Stimulated activated CD4-positive, alpha-beta T cell treated with anti-CD3 and anti-CD28 coated beads, TNF-alpha, amount 100 ng/mL, for 24 hours (primary cell): Measurements from ENCODE around the gene PTPRM.

Experiments
- DNase-seq, 3 experiments: peaks; one replicate each; pipeline ENCODE4 v3.0.0-alpha.2; 2020; ENCODE audit warnings: low read depth in 3 of 3

PTPRM gene

GRCh38 chr18:7626922-7627440, 59.9 kb downstream of the PTPRM start:
- DNase-seq, result no peak

- no peak for DNase-seq
Observed at GRCh38 chr18:7629416-7629815, 62.3 kb downstream of the PTPRM start.

GRCh38 chr18:7630731-7631442, 63.8 kb downstream of the PTPRM start:
- no peak for DNase-seq

- no peak for DNase-seq
Observed at GRCh38 chr18:7632152-7633098, 65.3 kb downstream of the PTPRM start.

GRCh38 chr18:7633171-7633570, 66.1 kb downstream of the PTPRM start:
- DNase-seq, result no peak

GRCh38 chr18:7635948-7636347, 68.8 kb downstream of the PTPRM start:
- no peak for DNase-seq

- DNase-seq, result no peak
Observed at GRCh38 chr18:7637269-7637668, 70.2 kb downstream of the PTPRM start.

GRCh38 chr18:7638321-7638720, 71.2 kb downstream of the PTPRM start:
- DNase-seq, result no peak

GRCh38 chr18:7641813-7642212, 74.7 kb downstream of the PTPRM start:
- no peak for DNase-seq

- no peak for DNase-seq
Observed at GRCh38 chr18:7642331-7642890, 75.3 kb downstream of the PTPRM start.

- DNase-seq, result no peak
Observed at GRCh38 chr18:7645756-7646155, 78.6 kb downstream of the PTPRM start.

- DNase-seq, result no peak
Observed at GRCh38 chr18:7646174-7646886, 79.2 kb downstream of the PTPRM start.

- no peak for DNase-seq
Observed at GRCh38 chr18:7647500-7647899, 80.4 kb downstream of the PTPRM start.

- DNase-seq, result no peak
Observed at GRCh38 chr18:7657050-7657449, 89.9 kb downstream of the PTPRM start.

- DNase-seq, result no peak
Observed at GRCh38 chr18:7657937-7658336, 90.8 kb downstream of the PTPRM start.

- no peak for DNase-seq
Observed at GRCh38 chr18:7658701-7659100, 91.6 kb downstream of the PTPRM start.

- DNase-seq, result no peak
Observed at GRCh38 chr18:7661207-7661606, 94.1 kb downstream of the PTPRM start.

GRCh38 chr18:7662866-7663265, 95.8 kb downstream of the PTPRM start:
- no peak for DNase-seq

- no peak for DNase-seq
Observed at GRCh38 chr18:7663366-7664312, 96.5 kb downstream of the PTPRM start.

- no peak for DNase-seq
Observed at GRCh38 chr18:7666195-7666776, 99.2 kb downstream of the PTPRM start.
